NCI-H748 (cell line): ENCODE data around the gene TRAF5.
"Not testable (repeated sequence)": the region's sequence is repeated elsewhere in the genome, so short reads cannot be mapped to it uniquely, and the experiment has no call there.

Experiments
- DNase-seq: peaks from one replicate; lab custom pipeline; 2025; ENCODE audit not compliant: unreplicated experiment; lab: John Stamatoyannopoulos, UW

The TRAF5 gene

GRCh38 chr1:211376807-211377470, 50.3 kb downstream of the TRAF5 start:
- no peak for DNase-seq

GRCh38 chr1:211377539-211378450, 51.2 kb downstream of the TRAF5 start:
- DNase-seq = no peak

GRCh38 chr1:211378844-211379243, 52.2 kb downstream of the TRAF5 start:
- no peak for DNase-seq

- no peak for DNase-seq
Measured at GRCh38 chr1:211379446-211379845, 52.8 kb downstream of the TRAF5 start.

- DNase-seq = no peak
Measured at GRCh38 chr1:211381481-211382181, 55.0 kb downstream of the TRAF5 start.

- DNase-seq = no peak
Measured at GRCh38 chr1:211382182-211382713, 55.6 kb downstream of the TRAF5 start.

GRCh38 chr1:211382714-211383480, 56.3 kb downstream of the TRAF5 start:
- peak; percentile 95 for DNase-seq

- DNase-seq = no peak
Measured at GRCh38 chr1:211384524-211384923, 57.9 kb downstream of the TRAF5 start.

GRCh38 chr1:211386921-211387320, 60.3 kb downstream of the TRAF5 start:
- DNase-seq = no peak

- not testable (repeated sequence) for DNase-seq
Measured at GRCh38 chr1:211390829-211391228, 64.2 kb downstream of the TRAF5 start.

- no peak for DNase-seq
Measured at GRCh38 chr1:211393203-211393602, 66.6 kb downstream of the TRAF5 start.

- DNase-seq = not testable (repeated sequence)
Measured at GRCh38 chr1:211398266-211398930, 71.8 kb downstream of the TRAF5 start.

- not testable (repeated sequence) for DNase-seq
Measured at GRCh38 chr1:211399851-211400393, 73.3 kb downstream of the TRAF5 start.

- DNase-seq = not testable (repeated sequence)
Measured at GRCh38 chr1:211401751-211402150, 75.1 kb downstream of the TRAF5 start.

GRCh38 chr1:211406086-211406485, 79.5 kb downstream of the TRAF5 start:
- DNase-seq = not testable (repeated sequence)

GRCh38 chr1:211407749-211408148, 81.1 kb downstream of the TRAF5 start:
- not testable (repeated sequence) for DNase-seq

GRCh38 chr1:211411639-211412038, 85.0 kb downstream of the TRAF5 start:
- DNase-seq = no peak

- DNase-seq = no peak
Measured at GRCh38 chr1:211415700-211416099, 89.1 kb downstream of the TRAF5 start.

GRCh38 chr1:211416246-211416627, 89.6 kb downstream of the TRAF5 start:
- peak; percentile 60 for DNase-seq
